GM10248 (cell line): ENCODE measurements around the gene TMEM121.

Experiments
- CTCF ChIA-PET: fragments of 300-600 bp; sonication (Branson Sonifier 250); formaldehyde crosslinking; extraction: SDS; loops from one replicate; lab custom pipeline; 2021; ENCODE audit warnings: antibody characterized with exemption; lab: Yijun Ruan, JAX
- POLR2A ChIA-PET: fragments of 350-650 bp; sonication (Branson Sonifier 250); formaldehyde crosslinking; extraction: SDS; loops from one replicate; lab custom pipeline; 2020; ENCODE audit warnings: antibody characterized with exemption; lab: Yijun Ruan, JAX
- DNase-seq: peaks from one replicate; pipeline ENCODE4 v3.0.0; 2012; ENCODE audit errors: extremely low spot score
- TF ChIP-seq, protein P1 (sequence below): IDR thresholded peaks from 2 replicates; pipeline ENCODE4 v1.5.1; 2012; ENCODE audit warnings: mild to moderate bottlenecking, low read depth; ENCODE audit errors: extremely low read depth, missing control alignments, control extremely low read depth

TMEM121 gene

DNA sequence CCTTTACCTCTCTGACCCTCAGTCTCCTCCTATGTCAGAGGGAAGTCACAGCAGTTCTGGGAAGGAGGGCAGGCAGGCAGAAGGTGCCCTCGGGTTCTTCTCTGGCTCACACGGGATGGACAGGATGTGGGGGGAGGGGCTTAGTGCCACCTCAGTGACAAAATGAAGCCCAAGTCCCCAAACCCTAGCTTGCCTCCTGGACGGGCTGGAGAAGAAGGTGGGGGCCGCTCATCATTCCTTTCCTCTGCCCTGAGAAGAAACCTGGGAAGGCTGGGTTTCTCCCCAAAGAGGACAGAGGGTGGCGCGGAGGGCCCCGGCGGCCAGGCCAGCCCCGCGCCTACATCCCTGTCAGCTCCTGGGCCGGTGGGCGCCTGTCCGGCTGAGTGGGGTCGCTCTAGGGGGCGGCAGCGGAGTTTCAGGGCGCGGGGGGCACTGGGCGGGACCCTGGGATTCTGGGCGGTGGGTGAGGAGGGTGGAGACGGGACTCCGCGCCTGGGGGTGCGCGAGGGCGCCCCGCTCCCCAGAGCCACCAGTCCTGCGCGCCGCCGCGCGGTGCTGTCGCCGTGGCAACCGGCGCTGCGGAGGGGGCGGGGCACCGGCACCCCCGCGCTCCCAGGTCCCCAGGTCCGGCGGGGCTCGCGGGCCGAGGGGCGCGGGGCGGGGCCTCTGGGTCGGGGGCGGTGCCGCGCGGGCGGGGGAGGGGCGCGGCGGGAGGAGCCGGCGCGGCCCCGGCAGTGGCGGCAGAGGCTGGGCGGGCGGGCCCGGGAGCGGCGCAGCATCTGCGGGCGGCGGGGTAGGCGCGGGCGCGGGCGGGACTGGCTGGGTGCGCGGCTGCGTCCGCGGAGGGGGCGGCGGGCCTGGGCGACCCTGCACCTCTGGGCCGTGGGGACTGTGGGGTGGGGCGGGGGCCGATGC lies at the start of gene TMEM121:
TSS of gene TMEM121 (plus strand) at position 723 of the 915 bp plus-strand sequence. CDS start 2,252 bp downstream, outside the sequence.
- ChIA-PET CTCF (interaction anchor here (0.7 to 1.0 kb wide), 2 partner anchors 9 to 892 kb away, joined by 3 to 4 read pairs; no protein-coding TSS in a partner anchor), POLR2A (no interaction called here)
- TF ChIP-seq, protein P1, sequence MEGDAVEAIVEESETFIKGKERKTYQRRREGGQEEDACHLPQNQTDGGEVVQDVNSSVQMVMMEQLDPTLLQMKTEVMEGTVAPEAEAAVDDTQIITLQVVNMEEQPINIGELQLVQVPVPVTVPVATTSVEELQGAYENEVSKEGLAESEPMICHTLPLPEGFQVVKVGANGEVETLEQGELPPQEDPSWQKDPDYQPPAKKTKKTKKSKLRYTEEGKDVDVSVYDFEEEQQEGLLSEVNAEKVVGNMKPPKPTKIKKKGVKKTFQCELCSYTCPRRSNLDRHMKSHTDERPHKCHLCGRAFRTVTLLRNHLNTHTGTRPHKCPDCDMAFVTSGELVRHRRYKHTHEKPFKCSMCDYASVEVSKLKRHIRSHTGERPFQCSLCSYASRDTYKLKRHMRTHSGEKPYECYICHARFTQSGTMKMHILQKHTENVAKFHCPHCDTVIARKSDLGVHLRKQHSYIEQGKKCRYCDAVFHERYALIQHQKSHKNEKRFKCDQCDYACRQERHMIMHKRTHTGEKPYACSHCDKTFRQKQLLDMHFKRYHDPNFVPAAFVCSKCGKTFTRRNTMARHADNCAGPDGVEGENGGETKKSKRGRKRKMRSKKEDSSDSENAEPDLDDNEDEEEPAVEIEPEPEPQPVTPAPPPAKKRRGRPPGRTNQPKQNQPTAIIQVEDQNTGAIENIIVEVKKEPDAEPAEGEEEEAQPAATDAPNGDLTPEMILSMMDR, result no peak
- DNase-seq, result peak; percentile 64

DNA sequence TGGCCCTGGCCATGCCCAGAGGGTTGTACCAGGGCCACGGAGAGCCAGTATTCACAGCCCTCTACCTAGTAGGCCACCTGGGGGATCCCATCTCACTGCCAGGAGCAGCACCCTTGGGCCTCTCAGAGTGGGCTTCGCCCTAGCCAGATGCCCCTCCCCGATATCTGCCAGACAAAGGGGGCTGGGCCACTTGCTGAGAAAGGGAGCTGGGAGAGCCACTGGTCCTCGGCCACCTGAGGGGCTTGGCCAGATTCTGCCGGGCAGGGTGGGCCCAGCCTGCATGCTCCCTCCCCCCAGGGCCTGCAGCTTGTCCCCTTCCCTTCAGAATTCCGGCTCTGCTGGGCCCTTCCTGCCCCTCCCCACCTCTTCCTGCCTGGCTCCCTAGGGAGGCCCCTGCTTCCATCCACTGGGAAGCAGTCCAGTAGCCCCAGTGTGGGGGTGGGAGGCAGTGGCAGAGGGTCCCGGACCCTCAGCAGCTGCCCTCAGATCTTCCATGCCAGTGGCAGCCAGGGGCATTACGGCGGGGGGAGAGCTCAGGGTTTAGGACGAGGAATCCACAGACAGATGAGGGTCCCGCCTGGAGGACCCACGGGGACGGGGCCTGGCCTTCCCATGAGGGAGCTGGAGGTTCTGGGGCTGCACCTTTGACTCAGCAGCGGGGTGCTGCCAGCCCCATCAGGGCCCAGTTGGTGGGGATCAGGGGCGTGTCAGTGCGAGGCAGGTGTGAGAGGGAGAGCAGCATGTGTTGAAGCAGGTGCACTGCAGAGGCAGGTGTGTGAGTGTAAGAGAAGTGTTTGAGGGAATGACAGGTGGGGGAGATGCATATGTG lies 49.3 kb upstream of the TMEM121 start:
- CTCF ChIA-PET, result interaction anchor here (1.0 to 2.7 kb wide), 5 partner anchors 13 to 107 kb away, joined by 3 to 10 read pairs (median 4); no protein-coding TSS in a partner anchor
- DNase-seq, result no peak
- POLR2A ChIA-PET, result no interaction called here
- TF ChIP-seq, protein P1, result no peak

DNA sequence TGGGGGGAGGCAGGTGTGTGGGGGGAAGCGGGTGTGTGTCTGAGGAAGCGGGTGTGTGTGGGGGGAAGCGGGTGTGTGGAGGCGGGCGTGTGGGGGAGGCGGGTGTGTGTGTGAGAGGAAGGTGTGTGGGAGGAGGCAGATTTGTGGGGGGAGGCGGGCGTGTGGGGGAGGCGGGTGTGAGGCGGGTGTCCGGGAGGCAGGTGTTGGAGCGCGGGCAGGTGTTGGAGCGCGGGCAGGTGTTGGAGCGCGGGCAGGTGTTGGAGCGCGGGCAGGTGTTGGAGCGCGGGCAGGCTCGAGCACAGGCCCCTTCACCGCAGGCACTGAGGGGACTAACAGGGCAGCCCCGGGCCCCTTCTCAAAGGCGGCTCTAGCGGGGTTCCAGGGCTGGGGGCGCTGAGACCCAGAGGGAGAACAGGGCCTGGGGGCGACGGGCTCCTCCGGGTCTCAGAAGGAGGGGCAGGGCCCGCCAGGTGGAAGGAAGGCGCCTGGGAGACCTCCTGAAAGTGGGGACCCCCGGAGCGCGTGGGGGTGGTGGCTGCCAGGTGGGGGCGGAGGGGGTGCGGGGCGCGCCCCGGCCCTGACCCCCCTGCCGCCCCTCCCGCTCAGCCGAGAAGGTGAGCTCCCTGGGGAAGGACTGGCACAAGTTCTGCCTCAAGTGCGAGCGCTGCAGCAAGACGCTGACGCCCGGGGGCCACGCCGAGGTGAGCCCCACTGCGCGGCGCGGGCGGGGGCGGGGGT lies 48.6 kb upstream of the TMEM121 start:
- CTCF ChIA-PET, result interaction anchor here (1.8 kb wide), 1 partner anchor 12 kb away, joined by 8 read pairs; no protein-coding TSS in a partner anchor
- DNase-seq, result no peak
- POLR2A ChIA-PET, result interaction anchor here (0.6 kb wide), 1 partner anchor 14 kb away, joined by 4 read pairs; no protein-coding TSS in a partner anchor
- TF ChIP-seq, protein P1, result no peak

DNA sequence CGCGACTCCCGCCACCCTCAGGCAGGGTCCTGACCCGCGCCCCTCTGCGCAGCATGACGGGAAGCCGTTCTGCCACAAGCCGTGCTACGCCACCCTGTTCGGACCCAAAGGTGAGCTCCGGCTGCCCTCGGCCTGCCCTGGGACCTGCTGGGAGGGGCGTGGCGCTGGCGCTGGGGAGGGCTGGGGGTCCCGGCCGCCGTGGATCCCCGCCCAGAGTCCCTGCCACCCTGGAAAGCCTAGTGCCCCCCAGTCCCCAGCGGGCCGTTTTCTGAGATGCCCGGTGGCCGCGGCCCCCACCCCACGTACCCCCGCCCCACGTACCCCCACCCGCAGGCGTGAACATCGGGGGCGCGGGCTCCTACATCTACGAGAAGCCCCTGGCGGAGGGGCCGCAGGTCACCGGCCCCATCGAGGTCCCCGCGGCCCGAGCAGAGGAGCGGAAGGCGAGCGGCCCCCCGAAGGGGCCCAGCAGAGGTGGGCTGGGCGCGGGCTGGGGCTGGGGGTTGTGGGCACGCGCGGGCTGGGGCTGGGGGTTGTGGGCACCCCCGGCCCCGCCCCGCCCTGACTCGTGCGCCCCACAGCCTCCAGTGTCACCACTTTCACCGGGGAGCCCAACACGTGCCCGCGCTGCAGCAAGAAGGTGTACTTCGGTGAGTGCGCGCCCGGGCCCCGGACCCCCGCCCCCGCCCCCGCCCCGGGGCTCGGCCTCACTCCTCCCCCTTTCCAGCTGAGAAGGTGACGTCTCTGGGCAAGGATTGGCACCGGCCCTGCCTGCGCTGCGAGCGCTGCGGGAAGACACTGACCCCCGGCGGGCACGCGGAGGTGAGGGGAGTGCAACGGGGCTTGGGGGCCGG lies 47.8 kb upstream of the TMEM121 start:
- TF ChIP-seq, protein P1, result no peak
- ChIA-PET POLR2A (interaction anchor here (0.6 kb wide), 1 partner anchor 13 kb away, joined by 4 read pairs; no protein-coding TSS in a partner anchor), CTCF (interaction anchor here (1.8 kb wide), 1 partner anchor 11 kb away, joined by 8 read pairs; no protein-coding TSS in a partner anchor)
- DNase-seq, result no peak

DNA sequence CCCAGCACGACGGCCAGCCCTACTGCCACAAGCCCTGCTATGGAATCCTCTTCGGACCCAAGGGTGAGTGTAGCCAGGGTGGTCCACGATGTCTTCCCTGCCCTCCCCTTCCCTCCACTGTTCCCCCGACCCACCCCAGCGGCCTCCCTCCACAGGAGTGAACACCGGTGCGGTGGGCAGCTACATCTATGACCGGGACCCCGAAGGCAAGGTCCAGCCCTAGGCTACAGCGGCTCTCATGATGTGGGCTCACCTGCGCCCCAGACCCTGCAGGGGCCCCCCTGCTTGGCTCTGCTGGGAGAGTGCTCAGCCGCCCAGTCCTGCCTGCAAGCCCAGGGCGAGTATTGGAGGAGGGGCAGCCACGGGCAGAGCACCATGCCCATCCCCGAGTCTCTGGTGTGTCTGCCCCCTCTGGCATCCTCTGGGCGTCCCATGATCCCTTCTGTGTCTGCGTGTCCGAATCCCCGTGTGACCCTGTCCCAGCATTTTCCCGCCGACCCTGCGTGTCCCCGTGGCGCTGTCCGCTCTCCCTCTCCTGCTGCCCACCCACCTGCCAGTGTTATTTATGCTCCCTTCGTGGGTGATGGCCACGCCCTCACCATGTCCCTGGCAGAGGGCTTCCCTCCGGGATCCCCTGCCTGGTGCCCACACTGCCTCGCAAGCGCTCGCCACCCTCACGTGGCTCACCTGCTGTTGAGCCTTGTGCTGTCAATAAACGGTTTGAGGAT lies 46.8 kb upstream of the TMEM121 start:
- TF ChIP-seq, protein P1, result no peak
- CTCF ChIA-PET, result interaction anchor here (1.8 to 3.5 kb wide), 4 partner anchors 8 to 108 kb away, joined by 8 to 35 read pairs (median 17); no protein-coding TSS in a partner anchor
- no peak for DNase-seq
- POLR2A ChIA-PET, result no interaction called here
